ENCODE results near the gene GAA. TPM values are rescaled to one million over a fixed set of nuclear protein-coding genes. Genes with fewer than 3 reads are reported as not detected.

GAA gene
- total RNA-seq, 2 experiments from 2014 or later = 28.0 to 29.6 TPM

- H3K4me1 Mint-ChIP-seq (ENCODE audit: low read depth) = no peaks in the 10 kb centered on the region
- H3K36me3 Mint-ChIP-seq = no peaks in the 10 kb centered on the region
- peaks cover 7% of the 10 kb centered on the region for H3K27me3 Mint-ChIP-seq
- no peaks in the 10 kb centered on the region for H3K9me3 Mint-ChIP-seq
- H3K4me3 Mint-ChIP-seq = no peak overlapping the region
- no peak overlapping the region for H3K27ac Mint-ChIP-seq
- intact Hi-C loops (cut with micrococcal nuclease) = no loop called here
- ChIA-PET POLR2A (no interaction called here), CTCF (interaction anchor here (3.5 kb wide), 1 partner anchor 24 kb away, joined by 17 read pairs; the partner anchor contains the start of gene GAA)
- no peak for DNase-seq
These were observed 24.5 kb downstream of the GAA start for GRCh38 chr17:80125656-80126448.

- Mint-ChIP-seq H3K36me3 (no peaks in the 10 kb centered on the region), H3K9me3 (no peaks in the 10 kb centered on the region), H3K4me3 (no peak overlapping the region), H3K27me3 (peaks cover 7% of the 10 kb centered on the region), H3K4me1 (ENCODE audit: low read depth) (no peaks in the 10 kb centered on the region), H3K27ac (no peak overlapping the region)
- POLR2A ChIA-PET = no interaction called here
- no peak for DNase-seq
- CTCF ChIA-PET = interaction anchor here (3.5 kb wide), 1 partner anchor 25 kb away, joined by 17 read pairs; the partner anchor contains the start of gene GAA
- intact Hi-C loops (cut with micrococcal nuclease) = no loop called here
These were observed 25.0 kb downstream of the GAA start for GRCh38 chr17:80126449-80126715.

GRCh38 chr17:80129006-80129565 lies 27.7 kb downstream of the GAA start:
- intact Hi-C loops (cut with micrococcal nuclease) = no loop called here
- no peaks in the 10 kb centered on the region for H3K4me1 Mint-ChIP-seq (ENCODE audit: low read depth)
- peaks cover 16% of the 10 kb centered on the region for H3K36me3 Mint-ChIP-seq
- POLR2A ChIA-PET = no interaction called here
- CTCF ChIA-PET = interaction anchor here (3.5 kb wide), 1 partner anchor 28 kb away, joined by 17 read pairs; the partner anchor contains the start of gene GAA
- peaks cover 7% of the 10 kb centered on the region for H3K27me3 Mint-ChIP-seq
- H3K4me3 Mint-ChIP-seq = no peak overlapping the region
- no peak for DNase-seq
- no peaks in the 10 kb centered on the region for H3K9me3 Mint-ChIP-seq
- H3K27ac Mint-ChIP-seq = no peak overlapping the region

- no peak overlapping the region for H3K27ac Mint-ChIP-seq
- H3K4me1 Mint-ChIP-seq (ENCODE audit: low read depth) = no peaks in the 10 kb centered on the region
- H3K27me3 Mint-ChIP-seq = peaks cover 6% of the 10 kb centered on the region
- POLR2A ChIA-PET = no interaction called here
- H3K36me3 Mint-ChIP-seq = peaks cover 25% of the 10 kb centered on the region
- no peak overlapping the region for H3K4me3 Mint-ChIP-seq
- no peaks in the 10 kb centered on the region for H3K9me3 Mint-ChIP-seq
- DNase-seq = no peak
- intact Hi-C loops (cut with micrococcal nuclease) = no loop called here
- CTCF ChIA-PET = no interaction called here
These were observed 29.6 kb downstream of the GAA start for GRCh38 chr17:80130992-80131391.

GRCh38 chr17:80132906-80133625 lies 31.7 kb downstream of the GAA start:
- DNase-seq = no peak
- intact Hi-C loops (cut with micrococcal nuclease) = no loop called here
- Mint-ChIP-seq H3K4me1 (ENCODE audit: low read depth) (no peaks in the 10 kb centered on the region), H3K27me3 (peaks cover 1% of the 10 kb centered on the region), H3K27ac (no peak overlapping the region), H3K4me3 (no peak overlapping the region), H3K36me3 (peaks cover 44% of the 10 kb centered on the region), H3K9me3 (no peaks in the 10 kb centered on the region)
- ChIA-PET POLR2A (interaction anchor here (0.9 kb wide), 1 partner anchor 13 kb away, joined by 5 read pairs; no protein-coding TSS in a partner anchor), CTCF (no interaction called here)

- no peaks in the 10 kb centered on the region for H3K4me1 Mint-ChIP-seq (ENCODE audit: low read depth)
- H3K4me3 Mint-ChIP-seq = no peak overlapping the region
- H3K27me3 Mint-ChIP-seq = peaks cover 1% of the 10 kb centered on the region
- no peaks in the 10 kb centered on the region for H3K9me3 Mint-ChIP-seq
- no peak for DNase-seq
- CTCF ChIA-PET = no interaction called here
- POLR2A ChIA-PET = interaction anchor here (0.9 kb wide), 1 partner anchor 12 kb away, joined by 5 read pairs; no protein-coding TSS in a partner anchor
- H3K36me3 Mint-ChIP-seq = peaks cover 47% of the 10 kb centered on the region
- intact Hi-C loops (cut with micrococcal nuclease) = no loop called here
- no peak overlapping the region for H3K27ac Mint-ChIP-seq
These were observed 32.2 kb downstream of the GAA start for GRCh38 chr17:80133626-80133970.

GRCh38 chr17:80137131-80137530 lies 35.8 kb downstream of the GAA start:
- Mint-ChIP-seq H3K4me3 (no peak overlapping the region), H3K9me3 (no peaks in the 10 kb centered on the region), H3K27me3 (no peaks in the 10 kb centered on the region), H3K4me1 (ENCODE audit: low read depth) (no peaks in the 10 kb centered on the region), H3K36me3 (peaks cover 72% of the 10 kb centered on the region), H3K27ac (no peak overlapping the region)
- intact Hi-C loops (cut with micrococcal nuclease) = no loop called here
- ChIA-PET CTCF (no interaction called here), POLR2A (no interaction called here)
- DNase-seq = no peak

- Mint-ChIP-seq H3K36me3 (peaks cover 67% of the 10 kb centered on the region), H3K27me3 (no peaks in the 10 kb centered on the region), H3K4me1 (ENCODE audit: low read depth) (no peaks in the 10 kb centered on the region), H3K4me3 (no peak overlapping the region), H3K9me3 (no peaks in the 10 kb centered on the region), H3K27ac (no peak overlapping the region)
- POLR2A ChIA-PET = no interaction called here
- CTCF ChIA-PET = no interaction called here
- DNase-seq = no peak
- intact Hi-C loops (cut with micrococcal nuclease) = no loop called here
These were observed 37.6 kb downstream of the GAA start for GRCh38 chr17:80138856-80139426.

GRCh38 chr17:80141463-80142165 lies 40.2 kb downstream of the GAA start:
- Mint-ChIP-seq H3K4me1 (ENCODE audit: low read depth) (peaks cover 20% of the 10 kb centered on the region), H3K27me3 (no peaks in the 10 kb centered on the region), H3K36me3 (peaks cover 64% of the 10 kb centered on the region), H3K27ac (no peak overlapping the region), H3K9me3 (no peaks in the 10 kb centered on the region), H3K4me3 (no peak overlapping the region)
- intact Hi-C loops (cut with micrococcal nuclease) = loop anchor here (10.0 kb wide), 1 partner anchor 147 kb away; no protein-coding TSS in a partner anchor
- no peak for DNase-seq
- ChIA-PET CTCF (interaction anchor here (3.2 kb wide), 1 partner anchor 40 kb away, joined by 23 read pairs; the partner anchor contains the start of gene GAA), POLR2A (interaction anchor here (1.5 to 1.9 kb wide), 2 partner anchors 40 to 78 kb away, joined by 3 to 5 read pairs; partner anchors contain the start of genes GAA and SGSH)

- no peak for DNase-seq
- CTCF ChIA-PET = interaction anchor here (1.6 to 3.2 kb wide), 2 partner anchors 41 to 60 kb away, joined by 5 to 23 read pairs; partner anchors contain the start of gene GAA
- Mint-ChIP-seq H3K4me1 (ENCODE audit: low read depth) (peaks cover 21% of the 10 kb centered on the region), H3K36me3 (peaks cover 55% of the 10 kb centered on the region), H3K9me3 (no peaks in the 10 kb centered on the region), H3K27ac (no peak overlapping the region), H3K27me3 (no peaks in the 10 kb centered on the region), H3K4me3 (no peak overlapping the region)
- POLR2A ChIA-PET = interaction anchor here (1.0 to 1.9 kb wide), 3 partner anchors 12 to 77 kb away, joined by 3 to 5 read pairs (median 3); partner anchors contain the start of genes GAA and SGSH
- intact Hi-C loops (cut with micrococcal nuclease) = loop anchor here (10.0 kb wide), 1 partner anchor 148 kb away; no protein-coding TSS in a partner anchor
These were observed 41.5 kb downstream of the GAA start for GRCh38 chr17:80142929-80143328.

Measured in activated CD4-positive, alpha-beta memory T cell treated with anti-CD3 and anti-CD28 coated beads for 36 hours (primary cell).